SU-DHL-6 (cell line): ENCODE measurements around the gene CAMSAP1.

ENCODE experiments used
- CTCF ChIP-seq: fragments of 200-600 bp; sonication (generic); IDR thresholded peaks from one replicate; pipeline ENCODE4 v1.5.1; 2017; ENCODE audit warnings: antibody characterized with exemption, mild to moderate bottlenecking, low read length, moderate library complexity; ENCODE audit not compliant: insufficient read depth, poor library complexity, severe bottlenecking
- EZH2phosphoT487 ChIP-seq: fragments of 200-600 bp; sonication (generic), shearing (Covaris generic); conservative IDR thresholded peaks from 2 replicates; pipeline ENCODE4 v1.6.1; 2018; ENCODE audit warnings: mild to moderate bottlenecking, antibody characterized with exemption, low read length, moderate library complexity, mixed read lengths

GRCh38 chr9:135879237-135879601 is 28.1 kb downstream of the CAMSAP1 start:
- TF ChIP-seq CTCF (no peak), EZH2phosphoT487 (no peak)
